IMR-90 (cell line): Measurements from ENCODE around the gene FAM53B. TPM values are rescaled to one million over a fixed set of nuclear protein-coding genes. Genes with fewer than 3 reads are reported as not detected.

Experiments
- ATAC-seq: fragments of 200-7000 bp; cut with Tn5 transposase; 2 replicates; pipeline ENCODE4 v1.9.1; 2020; ENCODE audit warnings: low read depth, mild to moderate bottlenecking, moderate library complexity
- BruUV-seq: library from RNA; stranded (reverse); fragments of 400-500 nt; replicated peaks from 2 replicates; lab custom pipeline; 2021; lab: Mats Ljungman, UMichigan
- CTCF ChIA-PET: fragments of 300-600 bp; formaldehyde crosslinking; extraction: SDS; loops from one replicate; lab custom pipeline; 2021; ENCODE audit warnings: antibody characterized with exemption; lab: Yijun Ruan, JAX
- POLR2A ChIA-PET: fragments of 300-600 bp; sonication (Branson Sonifier 250); formaldehyde crosslinking; loops from one replicate; lab custom pipeline; 2022; ENCODE audit warnings: antibody characterized with exemption; ENCODE audit not compliant: unreplicated experiment; lab: Charles Lee
- DNase-seq: peaks from one replicate; pipeline ENCODE4 v3.0.0; 2013
- H2AFZ ChIP-seq: replicated peaks from 2 replicates; pipeline ENCODE3; 2013; ENCODE audit warnings: low read length, mild to moderate bottlenecking; ENCODE audit not compliant: poor library complexity
- H2AK5ac ChIP-seq: 2 replicates; pipeline ENCODE4 v1.6.1; 2013; ENCODE audit warnings: low read depth, low read length, inconsistent platforms
- H2AK9ac ChIP-seq: replicated peaks from 2 replicates; pipeline ENCODE3; 2013; ENCODE audit warnings: mild to moderate bottlenecking, low read depth, low read length, moderate library complexity; ENCODE audit not compliant: poor library complexity
- H2BK120ac ChIP-seq: 2 replicates; pipeline ENCODE4 v1.6.1; 2013; ENCODE audit warnings: low read depth, low read length, inconsistent platforms
- H2BK15ac ChIP-seq: 3 replicates; pipeline ENCODE4 v1.6.1; 2013; ENCODE audit warnings: low read depth, low read length, inconsistent platforms
- H2BK20ac ChIP-seq: 2 replicates; pipeline ENCODE4 v1.6.1; 2013; ENCODE audit warnings: low read depth, mild to moderate bottlenecking, inconsistent platforms, low read length, moderate library complexity
- H2BK5ac ChIP-seq: 2 replicates; pipeline ENCODE4 v1.6.1; 2013; ENCODE audit warnings: mild to moderate bottlenecking, low read depth, low read length, inconsistent platforms; ENCODE audit not compliant: poor library complexity, severe bottlenecking
- H3K14ac ChIP-seq: replicated peaks from 2 replicates; pipeline ENCODE4 v1.6.1; 2013; ENCODE audit warnings: low read depth, low read length, inconsistent platforms
- H3K18ac ChIP-seq: 2 replicates; pipeline ENCODE4 v1.6.1; 2013; ENCODE audit warnings: low read depth, low read length, control low read depth
- H3K23ac ChIP-seq: 2 replicates; pipeline ENCODE4 v1.6.1; 2013; ENCODE audit warnings: low read depth, low read length, inconsistent platforms
- H3K27ac ChIP-seq: 2 replicates; pipeline ENCODE4 v1.5.1; 2013; ENCODE audit warnings: mild to moderate bottlenecking, control low read depth, low read length; ENCODE audit not compliant: insufficient read depth
- H3K27me3 ChIP-seq: 2 replicates; pipeline ENCODE4 v1.6.1; 2013; ENCODE audit warnings: low read length; ENCODE audit not compliant: control insufficient read depth, insufficient read depth
- H3K36me3 ChIP-seq: 2 replicates; pipeline ENCODE4 v1.6.1; 2013; ENCODE audit warnings: low read length, mixed read lengths; ENCODE audit not compliant: control insufficient read depth, insufficient read depth
- H3K4ac ChIP-seq: 2 replicates; pipeline ENCODE4 v1.6.1; 2013; ENCODE audit warnings: low read depth, low read length, inconsistent platforms
- H3K4me1 ChIP-seq: 2 replicates; pipeline ENCODE4 v1.6.1; 2013; ENCODE audit warnings: low read length, mixed read lengths; ENCODE audit not compliant: control insufficient read depth, insufficient read depth
- H3K4me2 ChIP-seq: 2 replicates; pipeline ENCODE4 v1.6.1; 2013; ENCODE audit warnings: low read depth, mild to moderate bottlenecking, control low read depth, low read length, moderate library complexity
- H3K4me3 ChIP-seq: 2 replicates; pipeline ENCODE4 v1.5.1; 2013; ENCODE audit warnings: low read depth, mild to moderate bottlenecking, control low read depth, low read length, moderate library complexity; ENCODE audit not compliant: insufficient read depth
- H3K56ac ChIP-seq: 2 replicates; pipeline ENCODE4 v1.6.1; 2013; ENCODE audit warnings: low read length, inconsistent platforms; ENCODE audit not compliant: insufficient read depth; ENCODE audit errors: extremely low read depth
- H3K79me1 ChIP-seq, 2 experiments: 2 replicates each; pipeline ENCODE4 v1.6.1; 2013; ENCODE audit warnings: low read length in 2 of 2, inconsistent platforms in 1 of 2, low read depth in 1 of 2
- H3K9ac ChIP-seq: 2 replicates; pipeline ENCODE4 v1.6.1; 2013; ENCODE audit warnings: low read depth, low read length, control low read depth
- H3K9me1 ChIP-seq: 2 replicates; pipeline ENCODE4 v1.6.1; 2013; ENCODE audit warnings: low read length, inconsistent platforms; ENCODE audit not compliant: insufficient read depth
- H3K9me3 ChIP-seq: 2 replicates; pipeline ENCODE4 v1.6.1; 2013; ENCODE audit warnings: low read length; ENCODE audit not compliant: control insufficient read depth, insufficient read depth
- H4K20me1 ChIP-seq: 2 replicates; pipeline ENCODE4 v1.6.1; 2013; ENCODE audit warnings: low read length, inconsistent platforms; ENCODE audit not compliant: insufficient read depth
- H4K5ac ChIP-seq: 2 replicates; pipeline ENCODE4 v1.6.1; 2013; ENCODE audit warnings: mild to moderate bottlenecking, low read depth, low read length, control low read depth
- H4K8ac ChIP-seq, 2 experiments: 2 replicates each; pipeline ENCODE4 v1.6.1; 2013; ENCODE audit warnings: low read depth in 2 of 2, low read length in 2 of 2, control low read depth in 1 of 2, inconsistent platforms in 1 of 2
- H4K91ac ChIP-seq: 2 replicates; pipeline ENCODE4 v1.6.1; 2013; ENCODE audit warnings: low read depth, low read length, inconsistent platforms; ENCODE audit not compliant: insufficient read depth
- RAD21 ChIP-seq: IDR thresholded peaks from 2 replicates; pipeline ENCODE4 v1.6.1; 2012; ENCODE audit warnings: low read length, improper control_type of control experiment
- RCOR1 ChIP-seq: IDR thresholded peaks from 2 replicates; pipeline ENCODE4 v1.6.1; 2012; ENCODE audit warnings: mild to moderate bottlenecking, low read length, improper control_type of control experiment; ENCODE audit not compliant: insufficient replicate concordance
- WGBS, 2 experiments: methylation state at CpG; one replicate each; pipeline versions ENCODE4 v1.1.5 to v1.1.7; 2013; ENCODE audit warnings: missing lambda C conversion rate in 2 of 2; ENCODE audit not compliant: insufficient read length in 1 of 2; ENCODE audit errors: extremely low coverage in 2 of 2; 5-methylcytosine and 5-hydroxymethylcytosine counted together
- dilution Hi-C: fragments of 300-500 bp; cut with HindIII; formaldehyde crosslinking; loops from one replicate; pipeline ENCODE4 v1.14.3; 2018; ENCODE audit warnings: low sequenced_read_pairs; ENCODE audit not compliant: unreplicated experiment
- in situ Hi-C: fragments of 300-500 bp; cut with MboI; formaldehyde crosslinking; loops from 3 replicates; pipeline ENCODE4 v1.14.3; 2019; ENCODE audit warnings: low sequenced_read_pairs, inconsistent platforms, mixed read lengths
- intact Hi-C: fragments of 100-400 bp; cut with micrococcal nuclease; formaldehyde crosslinking; loops from 2 replicates; pipeline ENCODE4 v1.10.0; 2022
- polyA plus RNA-seq, 3 experiments: library from polyadenylated mRNA; depleted of rRNA; stranded (reverse); fragments of >200 nt; gene quantifications; 2 replicates each; pipeline ENCODE4 v1.2.3, GENCODE V29; 2012; ENCODE audit warnings: low replicate concordance in 1 of 3
- total RNA-seq: library from RNA; depleted of rRNA; stranded (reverse); fragments of >200 nt; gene quantifications from 2 replicates; pipeline ENCODE4 v1.2.3, GENCODE V29; 2012

FAM53B gene
- total and polyA plus RNA-seq, 2 of the 4 experiments (the other 2 are of a cell fraction) = 3.8 to 5.7 TPM

- H2BK15ac ChIP-seq = no peak overlapping the region
- H3K36me3 ChIP-seq = peaks cover 3% of the 10 kb centered on the region; the same call in 1 of the 2 replicates
- no peak overlapping the region for H3K23ac ChIP-seq
- no peak for TF ChIP-seq RCOR1
- no peak for TF ChIP-seq RAD21
- H3K18ac ChIP-seq = no peak overlapping the region
- peaks cover 0 to 16% of the 10 kb centered on the region in 2 experiments; a peak in 2 of 4 replicates for H3K79me1 ChIP-seq
- dilution Hi-C loops = no loop called here
- no peaks in the 10 kb centered on the region for H3K9me3 ChIP-seq
- intact Hi-C loops = no loop called here
- no peak overlapping the region for H2AK5ac ChIP-seq
- WGBS, 2 experiments = no CpG with 5 or more reads among the region's 8 CpGs
- H3K4me2 ChIP-seq = no peak overlapping the region
- in situ Hi-C loops = no loop called here
- no peak overlapping the region for H3K4ac ChIP-seq
- no peak overlapping the region for H2BK120ac ChIP-seq
- H3K27me3 ChIP-seq = no peaks in the 10 kb centered on the region
- peaks cover 9% of the 10 kb centered on the region; the same call in 1 of the 2 replicates for H4K20me1 ChIP-seq
- no peak overlapping the region for H2AFZ ChIP-seq
- no peak overlapping the region for H4K8ac ChIP-seq
- no peak overlapping the region for H3K9ac ChIP-seq
- H2AK9ac ChIP-seq = no peak overlapping the region
- DNase-seq (no peak), ATAC-seq (no peak)
- no peak overlapping the region for H4K5ac ChIP-seq
- no peak overlapping the region for H3K14ac ChIP-seq
- H2BK5ac ChIP-seq = no peak overlapping the region
- H2BK20ac ChIP-seq = no peak overlapping the region
- H3K56ac ChIP-seq = no peak overlapping the region
- POLR2A ChIA-PET = no interaction called here
- BruUV-seq = no TSS peak
- no peak overlapping the region for H4K91ac ChIP-seq
- CTCF ChIA-PET = no interaction called here
- peaks cover 9% of the 10 kb centered on the region; the same call in 1 of the 2 replicates for H3K4me1 ChIP-seq
- H3K27ac ChIP-seq = no peak overlapping the region
- H3K4me3 ChIP-seq = no peak overlapping the region
- peaks cover 7% of the 10 kb centered on the region; the same call in 1 of the 2 replicates for H3K9me1 ChIP-seq
These were observed 15.1 kb downstream of the FAM53B start for GRCh38 chr10:124728830-124729661.
